H1 (cell line): ENCODE data around the gene TBC1D24. TPM values are rescaled to one million over a fixed set of nuclear protein-coding genes. Genes with fewer than 3 reads are reported as not detected.

ENCODE experiments used
- CTBP2 ChIP-seq: IDR thresholded peaks from 2 replicates; pipeline ENCODE4 v1.7.0; 2011; ENCODE audit warnings: borderline replicate concordance, mild to moderate bottlenecking, moderate library complexity, mixed read lengths, low read length; ENCODE audit not compliant: insufficient read depth, insufficient read length
- HDAC6 ChIP-seq: IDR thresholded peaks from one replicate; pipeline ENCODE4 v1.7.1; 2012; ENCODE audit warnings: low read depth, mild to moderate bottlenecking, inconsistent platforms, low read length, moderate library complexity
- RAD21 ChIP-seq, 2 experiments: IDR thresholded peaks in 1 of 2; conservative IDR thresholded peaks in 1 of 2; 2 replicates each; pipeline ENCODE4 v1.6.1; 2011; ENCODE audit warnings: low read depth in 2 of 2, low read length in 2 of 2, improper control_type of control experiment in 1 of 2, inconsistent platforms in 1 of 2, mild to moderate bottlenecking in 1 of 2, moderate library complexity in 1 of 2
- SUZ12 ChIP-seq: fragments of 200-600 bp; sonication (generic); IDR thresholded peaks from 2 replicates; pipeline ENCODE4 v1.6.1; 2012; ENCODE audit warnings: mild to moderate bottlenecking, inconsistent platforms, low read length, moderate library complexity, mixed read lengths
- polyA plus RNA-seq, 7 experiments: library from polyadenylated mRNA; depleted of rRNA in 3 of 7; stranded (reverse) in 5 of 7; unstranded in 2 of 7; fragments of >200 nt in 5 of 7; fragments of 200-250 nt in 2 of 7; gene quantifications; 1 replicate in 5 of 7; 2 replicates in 1 of 7; 4 replicates in 1 of 7; pipeline versions ENCODE4 v1.2.1 to v1.2.3, GENCODE V29; 2011 to 2013; ENCODE audit warnings: missing spikeins in 2 of 7, mixed read lengths in 2 of 7
- total RNA-seq: library from RNA; stranded (reverse); fragmentation: NEBNext Ultra II Directional; extraction: Animal tissue kit (Norgen Biotek cat#: 25700); gene quantifications from 2 replicates; pipeline ENCODE4 v1.2.1, GENCODE V29; 2021

Gene TBC1D24
- total and polyA plus RNA-seq, 2 of the 8 experiments (the other 6 are each of a cell fraction or from before 2014, with no cell fraction given), result 8.7 to 21.5 TPM

DNA sequence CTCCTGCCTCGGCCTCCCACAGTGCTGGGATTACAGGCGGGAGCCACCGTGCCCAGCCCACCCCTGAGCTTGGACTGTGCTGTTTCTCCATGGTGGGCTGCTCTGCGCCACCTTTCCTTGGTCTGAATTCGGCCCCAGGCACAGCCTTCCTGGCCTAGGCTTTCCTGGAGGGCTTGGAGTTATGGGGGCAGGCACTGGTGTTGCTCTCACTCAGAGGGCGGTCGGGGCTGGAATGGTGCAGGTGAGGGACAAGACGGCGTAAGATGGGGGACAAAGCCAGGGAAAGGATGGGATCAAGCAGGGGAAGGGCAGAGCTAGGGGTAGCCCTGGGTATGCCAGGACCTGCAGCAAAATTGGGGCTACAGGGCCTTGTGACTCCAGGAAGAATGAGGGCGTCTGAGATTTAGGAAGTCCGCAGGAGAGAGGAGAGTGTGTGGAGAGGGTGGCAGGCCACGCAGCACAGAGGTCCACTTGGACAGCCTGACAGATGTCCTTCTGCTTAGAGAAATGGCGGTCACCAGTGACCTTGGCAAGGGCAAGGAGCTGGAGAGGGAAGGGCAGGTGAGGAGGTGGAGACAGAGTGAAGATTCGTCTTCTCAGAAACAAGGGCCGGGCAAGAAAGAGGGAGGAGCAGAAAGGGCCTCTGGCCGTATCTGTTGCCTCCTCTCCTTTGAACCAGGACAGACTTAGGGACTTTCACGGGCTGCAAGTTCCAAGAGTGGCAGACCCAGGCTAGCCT lies 37.2 kb downstream of the TBC1D24 start (continued):
- TF ChIP-seq RAD21 (IDR thresholded peaks at IDR 0.05 in 1 of 2, conservative IDR thresholded peaks at IDR 0.05 in 1 of 2; ENCODE audit: low read depth in 2 of 2, low read length in 2 of 2), result no peak
- no peak for TF ChIP-seq SUZ12
- TF ChIP-seq CTBP2, result no peak
- no peak for TF ChIP-seq HDAC6
